CD4-positive, alpha-beta T cell treated with Interleukin-4 for 4 hours (primary cell): ENCODE data around the gene COTL1.

Experiments
- DNase-seq: peaks from one replicate; pipeline ENCODE4 v3.0.0-alpha.2; 2020

COTL1 gene

DNA sequence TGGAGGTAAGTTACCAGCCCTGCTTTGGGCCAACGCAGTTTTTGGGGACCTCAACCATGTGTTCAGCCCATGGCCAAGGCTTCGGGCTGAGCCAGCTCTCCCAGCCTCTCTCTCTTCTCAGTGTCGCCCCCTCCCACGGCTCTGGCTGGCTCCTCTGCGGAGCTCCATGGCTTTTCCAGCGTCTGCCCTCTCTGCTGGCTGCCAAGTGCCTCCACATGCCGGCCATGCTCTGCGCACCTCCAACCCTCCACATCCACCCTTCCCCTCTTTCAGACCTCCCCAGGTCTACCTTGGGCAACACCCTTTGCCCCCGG is 23.2 kb downstream of the COTL1 start:
- DNase-seq, result no peak

DNA sequence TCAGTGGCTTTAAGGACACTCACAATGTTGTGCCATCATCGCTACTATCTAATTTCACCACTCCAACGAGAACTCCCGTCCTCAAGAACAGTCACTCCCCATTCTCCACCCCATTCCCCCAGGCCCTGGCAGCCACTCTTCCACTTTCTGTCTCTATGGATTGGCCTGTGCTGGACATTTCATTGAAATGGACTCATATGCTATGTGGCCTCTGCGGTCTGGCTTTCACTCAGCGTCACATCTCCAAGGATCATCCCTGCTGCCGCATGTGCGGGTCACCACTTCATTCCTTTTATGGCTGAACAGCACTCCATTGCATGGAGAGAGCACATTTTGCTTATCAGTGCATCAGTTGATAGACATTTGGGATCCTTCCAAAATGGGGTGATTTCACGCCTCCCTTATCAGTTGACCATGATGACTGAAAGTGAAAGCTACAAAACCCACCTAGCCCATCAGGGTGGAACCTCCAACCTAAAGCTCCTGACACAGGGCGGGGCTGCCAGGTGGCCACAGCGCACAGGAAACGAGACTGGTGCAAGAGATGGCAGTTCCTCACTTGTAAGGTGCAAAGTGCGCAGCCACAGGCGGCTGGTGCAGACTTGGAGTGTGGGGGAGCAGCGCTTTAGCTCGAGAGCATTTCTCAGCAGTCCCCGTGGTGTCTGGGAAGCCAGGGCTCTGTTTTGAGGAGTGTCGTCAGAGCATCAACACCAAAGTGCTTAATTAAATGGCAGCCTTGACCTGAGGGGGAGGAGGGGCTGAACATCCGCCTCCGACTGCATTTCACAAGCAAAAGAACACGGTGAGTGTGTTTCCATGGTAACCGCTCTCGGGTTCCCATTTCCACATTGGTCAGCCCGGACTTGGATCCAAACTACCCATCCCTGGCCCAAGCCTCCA is 23.8 kb downstream of the COTL1 start:
- DNase-seq, result peak; percentile 88

DNA sequence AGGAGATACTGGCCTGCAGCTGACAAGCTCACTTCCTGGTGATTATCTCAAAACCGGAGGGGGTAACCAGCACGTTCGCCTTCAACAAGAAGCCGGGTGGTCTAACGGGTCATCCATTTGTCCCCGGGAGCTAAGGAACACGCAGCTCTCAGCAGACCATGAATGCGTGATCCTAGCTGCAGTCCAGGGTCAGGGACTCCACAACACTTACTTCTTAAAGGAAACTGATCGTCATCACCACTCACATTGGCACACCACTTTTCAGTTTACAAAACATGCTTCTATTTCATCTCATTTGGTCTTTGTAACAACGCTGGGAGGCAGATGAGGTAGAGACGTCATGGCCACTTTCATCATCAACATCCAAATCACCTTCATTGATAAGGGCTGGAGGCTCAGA is 25.2 kb downstream of the COTL1 start:
- DNase-seq, result no peak

DNA sequence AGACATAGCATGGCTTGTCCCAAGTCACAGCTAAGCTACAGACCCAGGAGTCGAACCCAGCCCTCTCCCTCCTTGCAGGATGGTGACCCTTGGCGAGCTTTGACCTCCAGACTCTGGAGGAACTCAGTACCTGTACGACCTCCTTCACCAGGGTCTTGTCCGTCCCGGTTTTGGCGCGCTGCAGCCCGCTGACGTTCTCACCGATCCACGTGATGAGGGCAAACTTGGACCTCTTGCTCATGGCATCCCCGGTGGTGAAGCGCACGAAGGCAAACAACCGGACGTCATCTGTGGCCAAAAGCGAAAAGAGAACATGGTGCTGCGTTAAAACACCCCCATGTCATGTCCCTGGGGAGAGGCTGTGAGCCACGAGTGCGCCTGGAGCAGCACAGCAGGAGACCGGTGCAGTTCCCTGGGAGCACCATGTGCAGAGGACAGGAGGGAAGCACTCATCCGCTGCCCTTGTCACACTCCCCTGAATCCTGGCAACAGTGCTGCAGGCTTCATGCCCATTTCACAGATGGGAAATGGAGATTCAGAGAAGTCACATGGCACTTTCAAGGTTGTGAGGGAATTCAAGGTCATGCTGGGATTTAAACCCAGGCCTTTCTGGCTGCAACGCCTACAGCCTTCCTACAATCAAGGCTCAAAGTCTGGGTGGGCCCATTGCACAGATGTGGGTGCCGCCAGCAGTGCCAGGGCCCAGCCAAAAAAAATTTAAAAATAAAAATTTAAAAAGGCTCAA is 27.7 kb downstream of the COTL1 start:
- no peak for DNase-seq

DNA sequence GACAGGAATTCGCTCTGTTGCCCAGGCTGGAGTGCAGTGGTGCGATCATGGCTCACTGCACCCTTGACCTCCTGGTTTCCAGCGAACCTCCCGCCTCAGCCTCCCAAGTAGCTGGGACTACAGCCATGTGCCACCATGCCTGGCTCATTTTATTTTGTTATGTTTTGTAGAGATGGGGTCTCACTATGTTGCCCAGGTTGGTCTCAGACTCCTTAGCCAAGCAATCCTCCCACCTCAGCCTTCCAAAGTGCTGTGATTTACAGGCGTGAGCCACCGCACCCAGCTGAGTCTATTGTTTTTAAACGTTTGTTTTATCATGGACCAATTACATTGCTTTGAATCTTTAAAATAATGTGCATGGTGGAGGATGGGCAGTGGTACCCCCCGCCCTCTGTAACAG is 28.9 kb downstream of the COTL1 start:
- no peak for DNase-seq

DNA sequence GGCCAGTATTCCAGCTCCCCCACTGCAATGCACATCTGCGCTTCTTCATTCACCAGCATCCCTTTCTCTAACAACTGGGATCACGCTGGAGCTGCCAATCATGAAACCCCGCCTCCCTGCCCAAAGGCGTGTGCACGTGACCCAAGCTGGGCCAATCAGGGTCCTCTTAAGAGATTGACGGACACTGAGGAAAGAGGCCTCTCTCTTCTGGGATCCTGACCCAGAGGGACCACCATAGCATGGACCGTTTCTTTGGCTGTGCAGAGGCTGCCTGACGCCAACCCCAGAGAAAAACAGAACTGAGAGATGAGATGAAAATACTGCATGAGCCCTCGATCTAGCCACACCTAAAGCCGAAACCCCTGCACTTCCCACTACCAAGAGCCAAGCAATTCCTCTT is 32.0 kb downstream of the COTL1 start:
- DNase-seq, result no peak

DNA sequence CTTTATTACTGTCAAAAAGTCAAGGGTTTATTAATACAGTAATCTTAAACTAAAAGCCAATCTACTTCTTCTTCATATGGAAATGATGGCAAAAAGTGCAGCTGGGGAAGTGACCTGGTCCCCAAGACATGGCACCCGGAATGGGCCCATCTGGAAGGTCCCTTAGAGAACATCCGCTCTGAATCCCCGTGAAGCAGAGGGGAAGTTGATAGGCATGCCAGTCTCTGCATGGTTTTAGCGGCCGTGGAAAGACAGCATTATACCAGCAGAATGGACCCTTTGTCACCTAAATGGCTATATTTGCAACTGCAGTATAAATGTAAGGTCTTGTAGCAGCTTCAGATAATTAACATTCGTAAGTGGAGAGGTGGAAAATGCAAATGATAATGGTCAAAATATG is 32.4 kb downstream of the COTL1 start:
- no peak for DNase-seq

DNA sequence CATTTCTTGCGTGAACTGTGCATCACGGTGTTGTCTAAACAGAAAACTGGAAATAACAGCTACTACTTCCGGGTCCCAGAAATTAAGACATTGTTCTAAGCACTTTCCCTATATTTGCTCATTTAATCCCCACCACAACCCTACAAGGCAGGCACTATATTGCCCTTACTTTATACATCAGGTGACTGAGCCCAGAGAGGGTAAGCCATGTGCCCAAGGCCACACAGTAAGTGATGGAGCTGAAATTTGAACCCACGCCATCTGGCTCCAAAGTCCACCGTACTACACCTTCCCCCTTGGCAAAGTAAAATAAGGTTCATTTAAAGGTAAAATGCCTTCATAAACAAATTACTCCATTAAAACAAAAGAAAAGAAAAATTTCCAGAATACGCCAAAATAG is 33.2 kb downstream of the COTL1 start:
- DNase-seq, result no peak

DNA sequence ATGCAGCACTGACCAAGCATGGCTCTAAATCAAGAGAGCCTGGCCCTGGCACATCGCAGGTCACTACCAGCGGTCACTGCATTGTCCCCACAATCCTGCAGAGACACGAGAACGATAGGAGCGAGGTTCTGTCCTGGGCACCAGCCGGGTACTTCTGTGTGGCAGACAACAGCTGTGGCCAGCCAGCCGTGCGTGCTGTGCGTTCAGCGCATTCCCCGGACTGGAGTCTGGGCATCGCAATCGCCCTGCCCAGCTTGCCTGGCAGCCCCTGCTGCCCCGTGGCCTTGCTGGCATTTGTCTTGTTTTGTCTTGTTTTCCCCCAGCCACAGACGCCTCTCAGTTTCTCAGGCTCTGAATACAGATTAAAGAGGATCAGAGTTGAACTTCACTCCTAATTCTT is 33.9 kb downstream of the COTL1 start:
- DNase-seq, result no peak

DNA sequence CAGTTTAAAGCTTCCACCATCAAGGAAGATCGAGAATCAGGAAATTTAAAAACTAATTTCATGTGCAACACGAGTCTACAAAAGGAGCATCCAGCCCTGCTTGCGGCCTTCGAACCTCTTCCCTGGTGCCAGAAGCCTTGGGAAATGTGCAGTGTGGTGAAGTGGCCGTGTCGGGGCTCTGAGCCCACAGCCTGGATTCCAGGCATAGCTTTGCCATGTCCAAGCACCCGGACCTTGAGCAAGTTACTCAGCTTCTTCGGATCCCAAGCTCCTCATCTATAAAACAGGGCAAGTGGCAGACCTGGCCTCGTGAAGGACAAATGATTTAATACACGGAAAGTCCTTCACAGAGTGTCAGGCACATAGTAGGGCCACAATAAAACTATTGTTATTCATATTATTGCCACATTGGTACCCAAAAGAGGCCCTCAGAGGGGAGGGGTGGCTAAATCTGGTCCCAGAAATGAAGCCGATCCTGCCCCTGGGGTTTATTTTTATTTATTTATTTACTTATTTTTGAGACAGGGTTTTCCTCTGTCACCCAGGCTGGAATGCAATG is 34.8 kb downstream of the COTL1 start:
- DNase-seq, result no peak

DNA sequence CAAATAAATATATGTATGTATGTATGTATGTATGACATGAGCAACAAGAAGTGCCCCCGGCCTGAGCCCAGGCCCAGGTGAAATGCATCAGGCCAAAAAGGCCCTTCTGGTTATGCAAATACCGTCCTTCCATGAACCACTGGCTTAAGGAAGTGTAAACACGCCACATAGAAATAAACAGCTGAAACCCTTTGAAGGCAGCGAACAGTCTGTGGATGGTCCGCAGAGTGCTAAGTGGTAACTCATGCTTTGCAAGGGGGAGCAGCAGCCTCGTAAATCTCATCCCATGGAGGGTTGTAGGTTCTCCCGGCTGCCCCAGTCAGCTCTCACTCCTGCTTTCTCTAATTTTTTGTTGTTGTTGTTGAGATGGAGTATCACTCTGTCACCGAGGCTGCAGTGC is 36.7 kb downstream of the COTL1 start:
- DNase-seq, result no peak

DNA sequence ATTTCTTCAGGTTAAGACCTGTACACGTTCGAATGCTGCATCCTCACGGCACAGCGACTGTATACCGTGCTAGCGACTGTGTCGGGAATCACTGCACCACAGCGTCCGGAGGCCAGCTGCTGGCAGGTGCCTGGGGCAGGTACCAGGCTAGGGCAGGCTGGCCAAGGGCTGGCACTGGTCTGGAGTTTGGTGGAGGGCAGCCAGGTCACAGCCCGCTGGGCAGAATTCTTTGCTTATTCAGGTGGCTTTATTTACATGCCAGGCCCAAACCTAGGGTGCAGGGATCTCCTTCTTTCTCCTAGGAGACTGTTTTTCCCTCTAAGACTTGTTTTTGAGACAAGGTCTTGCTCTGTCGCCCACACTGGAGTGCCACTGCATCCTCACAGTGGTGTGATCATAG is 37.9 kb downstream of the COTL1 start:
- no peak for DNase-seq

DNA sequence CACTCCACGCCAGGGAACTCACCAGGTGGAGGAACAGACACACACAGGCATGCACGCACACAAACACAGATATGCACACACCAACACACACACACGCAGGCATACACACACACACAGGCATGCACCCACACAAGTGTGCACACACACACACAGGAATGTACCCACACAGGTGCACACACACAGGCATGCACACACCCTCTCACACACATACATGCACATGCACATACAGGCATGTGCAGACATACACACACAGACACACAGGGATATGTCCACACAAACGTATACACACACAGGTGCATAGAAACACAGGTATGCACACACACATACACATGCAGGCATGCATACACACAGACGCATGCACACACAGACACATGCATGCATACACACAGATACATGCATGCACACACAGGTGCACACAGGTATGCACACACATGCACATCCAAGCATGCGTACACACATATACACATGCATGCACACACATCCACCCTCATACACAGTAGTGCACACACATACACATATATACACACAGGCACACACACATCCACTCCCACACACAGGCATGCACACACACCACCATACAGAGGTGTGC is 39.2 kb downstream of the COTL1 start:
- no peak for DNase-seq

DNA sequence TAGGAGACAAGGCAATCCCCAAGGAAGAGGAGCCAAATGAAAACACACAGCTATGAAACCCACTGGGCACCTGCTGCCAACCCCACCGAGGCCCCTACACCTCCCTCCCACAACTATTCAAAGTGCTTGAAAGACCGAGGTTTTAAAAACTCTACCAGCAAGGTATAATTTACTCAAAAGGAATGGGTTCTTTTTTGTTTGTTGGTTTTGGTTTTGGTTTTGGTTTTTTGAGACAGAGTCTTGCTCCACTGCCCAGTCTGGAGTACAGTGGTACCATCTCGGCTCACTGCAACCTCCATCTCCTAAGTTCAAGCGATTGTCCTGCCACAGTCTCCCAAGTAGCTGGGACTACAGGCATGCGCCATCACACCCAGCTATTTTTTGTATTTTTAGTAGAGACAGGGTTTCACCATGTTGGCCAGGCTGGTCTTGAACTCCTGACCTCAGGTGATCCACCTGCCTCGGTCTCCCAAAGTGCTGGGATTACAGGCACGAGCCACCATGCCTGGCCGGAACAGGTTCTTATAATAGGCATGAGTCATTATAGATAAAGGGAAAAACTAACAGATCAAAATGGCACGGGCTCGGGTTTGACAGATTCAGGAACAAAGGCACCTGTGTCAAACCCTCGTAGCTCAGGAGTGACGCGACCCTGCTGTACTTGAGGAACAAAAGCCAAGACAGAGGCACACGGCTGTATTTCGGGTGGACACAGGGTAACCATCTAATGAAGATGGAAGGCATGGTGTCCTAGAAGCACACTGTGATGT is 40.7 kb downstream of the COTL1 start:
- no peak for DNase-seq

DNA sequence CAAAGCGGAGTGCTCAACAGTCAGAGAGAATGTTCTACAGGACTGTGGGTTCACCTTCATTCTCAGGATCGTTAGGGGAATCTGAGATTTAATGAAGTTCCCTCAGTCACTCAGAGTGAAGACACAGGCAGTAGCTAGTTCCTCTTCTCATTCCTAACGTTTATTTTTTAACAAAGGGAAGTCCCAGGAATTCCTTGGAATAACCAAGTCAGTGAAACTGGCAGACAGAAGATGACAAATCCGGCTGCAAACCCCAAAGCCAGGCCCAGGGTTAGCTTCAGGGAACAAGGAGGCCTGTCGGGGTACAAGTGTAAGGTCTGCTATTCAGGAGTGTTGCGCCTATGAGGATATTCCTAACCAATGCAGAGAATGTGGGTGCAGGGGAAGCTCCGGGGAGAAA is 42.0 kb downstream of the COTL1 start:
- no peak for DNase-seq

DNA sequence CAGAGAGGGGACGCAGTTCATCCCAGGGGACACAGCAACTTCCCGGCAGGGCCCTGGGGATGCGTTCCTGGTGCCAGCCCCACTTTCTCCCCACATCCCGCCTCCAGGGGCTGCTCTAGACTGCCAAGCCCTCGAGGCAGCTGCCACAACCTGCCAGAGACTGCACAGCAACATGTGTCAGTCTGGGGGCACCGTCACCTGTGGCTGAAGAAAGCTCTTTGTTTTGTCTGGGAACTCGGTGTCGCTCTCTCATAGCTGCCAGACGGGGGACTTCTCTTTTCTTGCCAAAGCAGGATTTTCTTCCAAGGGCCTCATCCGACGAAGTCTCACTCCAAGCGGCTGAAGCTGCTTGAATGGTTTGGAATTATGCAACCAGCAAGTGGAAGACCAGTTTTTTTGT is 43.7 kb downstream of the COTL1 start:
- no peak for DNase-seq

DNA sequence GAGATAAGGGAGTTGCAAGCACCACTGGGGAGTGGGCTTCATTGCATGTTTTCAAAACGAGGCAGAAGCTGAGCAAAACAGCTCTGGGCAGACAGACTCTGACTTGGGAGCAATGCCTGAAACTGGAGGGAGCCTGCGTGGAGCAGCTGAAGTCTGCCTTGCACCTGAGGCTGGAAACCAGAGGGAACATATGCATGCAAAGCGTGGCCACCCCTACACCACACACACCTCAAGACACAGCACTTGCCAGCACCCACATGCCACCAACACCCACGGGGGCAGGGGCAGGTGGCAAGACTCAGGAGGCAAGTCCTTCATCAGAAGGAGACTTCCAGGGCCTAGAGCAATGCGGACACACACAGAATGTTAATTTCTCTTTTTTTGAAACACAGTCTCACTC is 45.8 kb downstream of the COTL1 start:
- DNase-seq, result no peak

DNA sequence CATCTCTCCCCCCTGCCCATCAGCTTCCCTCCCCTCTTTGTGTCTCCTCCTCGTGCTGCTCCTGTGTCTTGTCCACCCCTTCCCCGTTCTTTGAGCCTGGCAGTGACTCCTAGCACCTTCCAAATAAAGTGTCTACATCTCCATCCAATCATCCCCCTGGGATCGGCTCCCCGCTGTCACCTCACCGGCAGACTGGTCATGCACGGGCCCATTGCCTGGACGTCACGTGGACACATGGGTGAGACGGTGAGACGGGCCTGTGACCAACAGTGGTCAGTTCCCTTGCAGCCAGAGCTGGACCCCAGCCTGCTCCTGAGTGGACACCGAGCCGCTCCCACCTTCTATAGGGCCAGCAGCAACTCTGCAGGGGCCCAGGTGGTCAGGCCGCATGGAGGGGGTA is 46.4 kb downstream of the COTL1 start:
- no peak for DNase-seq

DNA sequence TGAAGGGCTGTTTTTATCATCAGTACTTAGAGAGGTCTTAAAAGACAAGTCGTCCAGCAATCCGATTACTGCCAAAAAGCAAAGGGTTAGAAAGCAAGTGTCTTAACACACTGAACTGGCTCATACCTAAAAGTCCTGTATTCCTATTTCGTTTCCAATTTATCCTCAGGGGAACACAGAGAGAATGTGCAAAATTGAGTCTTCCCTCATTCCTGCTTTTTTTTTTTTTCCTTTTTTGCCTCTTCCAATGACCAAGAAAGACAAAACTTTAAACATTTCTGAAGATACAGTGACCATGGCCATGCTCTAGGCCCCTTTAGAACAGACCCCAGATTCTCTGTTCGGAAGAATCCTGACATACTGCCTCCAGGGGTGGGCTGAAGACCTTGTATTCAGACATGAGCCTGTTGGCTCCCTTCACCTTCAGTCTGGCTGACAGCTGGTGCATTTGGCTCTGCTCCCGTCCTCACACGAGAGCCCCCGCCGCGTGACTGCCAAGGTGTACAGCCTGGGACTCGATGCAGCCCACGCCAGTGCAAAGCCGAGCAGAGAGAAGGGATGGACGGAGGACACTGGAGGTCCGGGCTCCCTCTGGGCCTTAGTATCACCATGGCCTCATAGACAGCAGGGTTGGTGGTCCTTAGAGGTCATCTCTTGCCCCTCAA is 47.0 kb downstream of the COTL1 start:
- no peak for DNase-seq

DNA sequence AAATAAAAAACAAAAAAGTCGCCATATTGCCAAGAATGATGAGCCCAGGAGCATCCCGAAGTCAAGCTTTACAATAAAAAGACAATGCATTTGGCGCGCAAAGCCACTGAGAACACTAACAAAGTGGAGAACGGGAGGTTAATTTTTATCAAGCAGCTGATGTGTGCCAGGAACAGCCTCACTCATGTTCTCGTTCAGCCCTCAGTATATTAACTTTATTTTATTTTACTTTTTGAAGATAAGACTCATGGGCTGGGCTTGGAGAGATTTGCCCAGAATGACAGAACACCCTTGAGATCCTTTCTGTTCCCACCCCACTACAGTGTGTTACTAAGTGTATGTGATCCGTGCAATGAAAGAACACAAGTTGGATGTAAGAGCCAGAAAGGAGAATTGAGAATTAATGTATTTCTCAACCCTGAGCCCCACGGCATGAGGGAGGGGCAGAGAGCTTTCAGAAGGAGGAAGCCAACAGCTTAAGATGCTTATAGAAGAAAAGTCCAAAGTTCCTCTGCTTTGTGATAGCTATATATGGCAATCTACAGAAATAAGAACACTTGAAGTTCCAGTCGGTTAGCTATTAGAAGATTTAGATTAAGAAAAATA is 48.4 kb downstream of the COTL1 start:
- DNase-seq, result peak; percentile 23

DNA sequence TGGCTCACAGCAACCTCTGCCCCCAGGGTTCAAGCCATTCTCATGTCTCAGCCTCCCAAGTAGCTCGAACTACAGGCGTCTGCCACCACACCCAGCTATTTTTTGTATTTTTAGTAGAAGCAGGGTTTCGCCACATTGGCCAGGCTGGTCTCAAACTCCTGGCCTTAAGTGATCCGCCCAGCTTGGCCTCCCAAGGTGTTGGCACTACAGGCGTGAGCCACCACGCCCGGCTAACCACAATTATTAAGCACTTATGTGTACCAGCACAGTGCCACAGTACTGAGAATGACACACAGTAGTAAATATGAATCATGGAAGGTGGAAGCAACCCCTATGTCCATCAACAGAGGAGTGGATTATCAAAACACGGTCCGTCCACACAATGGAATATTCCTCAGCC is 49.8 kb downstream of the COTL1 start:
- DNase-seq, result no peak
